Testis (tissue), 2 donors: ENCODE results near the gene MCRIP1.

Source experiments
- POLR2A ChIP-seq: fragments of 450-650 bp; IDR thresholded peaks from one replicate; pipeline ENCODE4 v1.6.1; 2017; ENCODE audit warnings: antibody characterized with exemption, mild to moderate bottlenecking, moderate library complexity
- TF ChIP-seq, protein P1 (sequence below), 3 experiments: fragments of 450-650 bp in 2 of 3; fragments of 200-600 bp in 1 of 3; sonication (generic) in 1 of 3; IDR thresholded peaks; one replicate each; pipeline ENCODE4 v1.5.1; 2016 to 2019; ENCODE audit warnings: antibody characterized with exemption in 3 of 3, mild to moderate bottlenecking in 2 of 3, moderate library complexity in 1 of 3

DNA sequence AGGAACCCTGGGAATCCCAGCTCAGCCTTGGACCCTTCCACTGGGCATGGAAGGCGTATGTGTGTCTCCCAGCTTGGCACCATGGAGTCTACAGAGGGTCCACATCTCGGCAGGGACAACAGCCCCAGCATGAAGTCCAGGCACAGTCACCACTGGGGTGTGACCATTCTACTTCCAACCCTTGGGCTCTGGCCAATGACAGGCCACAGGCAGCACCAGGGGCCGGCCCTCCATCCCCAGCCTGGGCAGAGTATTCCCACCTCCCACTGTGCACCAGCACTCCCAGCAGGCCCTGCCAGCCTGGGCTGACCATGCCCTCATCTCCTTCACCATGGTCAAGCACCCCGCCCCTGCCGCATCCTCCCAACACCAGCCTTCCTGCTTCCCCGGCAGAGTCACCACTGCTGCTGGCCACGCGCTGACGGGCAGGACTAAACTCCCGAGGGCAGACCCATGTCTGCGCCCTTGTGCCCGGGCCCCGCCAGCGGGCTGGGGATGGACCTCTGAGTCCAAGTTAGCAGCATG, 11.3 kb upstream of the MCRIP1 start:
- TF ChIP-seq POLR2A = no peak
- TF ChIP-seq, protein P1, sequence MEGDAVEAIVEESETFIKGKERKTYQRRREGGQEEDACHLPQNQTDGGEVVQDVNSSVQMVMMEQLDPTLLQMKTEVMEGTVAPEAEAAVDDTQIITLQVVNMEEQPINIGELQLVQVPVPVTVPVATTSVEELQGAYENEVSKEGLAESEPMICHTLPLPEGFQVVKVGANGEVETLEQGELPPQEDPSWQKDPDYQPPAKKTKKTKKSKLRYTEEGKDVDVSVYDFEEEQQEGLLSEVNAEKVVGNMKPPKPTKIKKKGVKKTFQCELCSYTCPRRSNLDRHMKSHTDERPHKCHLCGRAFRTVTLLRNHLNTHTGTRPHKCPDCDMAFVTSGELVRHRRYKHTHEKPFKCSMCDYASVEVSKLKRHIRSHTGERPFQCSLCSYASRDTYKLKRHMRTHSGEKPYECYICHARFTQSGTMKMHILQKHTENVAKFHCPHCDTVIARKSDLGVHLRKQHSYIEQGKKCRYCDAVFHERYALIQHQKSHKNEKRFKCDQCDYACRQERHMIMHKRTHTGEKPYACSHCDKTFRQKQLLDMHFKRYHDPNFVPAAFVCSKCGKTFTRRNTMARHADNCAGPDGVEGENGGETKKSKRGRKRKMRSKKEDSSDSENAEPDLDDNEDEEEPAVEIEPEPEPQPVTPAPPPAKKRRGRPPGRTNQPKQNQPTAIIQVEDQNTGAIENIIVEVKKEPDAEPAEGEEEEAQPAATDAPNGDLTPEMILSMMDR (IDR thresholded peaks at IDR 0.05) = no peak
